Stomach smooth muscle (tissue), 2 donors: ENCODE measurements around the gene MRC2.

Experiments
- H3K27ac ChIP-seq: one replicate; pipeline ENCODE4 v1.7.0; 2013; ENCODE audit warnings: mild to moderate bottlenecking, low read length, inconsistent platforms
- H3K27me3 ChIP-seq, 2 donors: one replicate each; pipeline ENCODE4 v1.7.0; 2013; ENCODE audit warnings: low read length in 2 of 2; ENCODE audit not compliant: insufficient read depth in 2 of 2, control insufficient read depth in 1 of 2
- H3K36me3 ChIP-seq, 2 donors: one replicate each; pipeline ENCODE4 v1.7.0; 2013; ENCODE audit warnings: low read length in 2 of 2; ENCODE audit not compliant: control insufficient read depth in 2 of 2, insufficient read depth in 2 of 2
- H3K4me1 ChIP-seq: one replicate; pipeline ENCODE4 v1.7.0; 2013; ENCODE audit warnings: low read length; ENCODE audit not compliant: control insufficient read depth, insufficient read depth
- H3K4me3 ChIP-seq, 2 donors: one replicate each; pipeline ENCODE4 v1.7.0; 2013; ENCODE audit warnings: low read length in 2 of 2
- H3K9ac ChIP-seq, 2 donors: one replicate each; pipeline ENCODE4 v1.7.0; 2013; ENCODE audit warnings: low read length in 2 of 2, mild to moderate bottlenecking in 1 of 2
- H3K9me3 ChIP-seq, 2 donors: one replicate each; pipeline ENCODE4 v1.7.0; 2013; ENCODE audit warnings: low read length in 2 of 2; ENCODE audit not compliant: control insufficient read depth in 2 of 2
- donor health status: healthy.
- donor health status: Pancreatic carcinoma.

The MRC2 gene

GRCh38 chr17:62716834-62717588, 89.5 kb downstream of the MRC2 start:
- Histone ChIP-seq H3K27ac (no peak overlapping the region), H3K36me3 (no peaks in the 10 kb centered on the region), H3K9ac (no peak overlapping the region), H3K4me1 (no peaks in the 10 kb centered on the region), H3K9me3 (no peaks in the 10 kb centered on the region), H3K27me3 (peaks cover 0 to 3% of the 10 kb centered on the region in 2 donors), H3K4me3 (no peak overlapping the region)

GRCh38 chr17:62717589-62717855, 90.1 kb downstream of the MRC2 start:
- Histone ChIP-seq H3K27ac (no peak overlapping the region), H3K27me3 (peaks cover 0 to 3% of the 10 kb centered on the region in 2 donors), H3K36me3 (no peaks in the 10 kb centered on the region), H3K9me3 (no peaks in the 10 kb centered on the region), H3K4me1 (no peaks in the 10 kb centered on the region), H3K4me3 (no peak overlapping the region), H3K9ac (no peak overlapping the region)

GRCh38 chr17:62717889-62718288, 90.4 kb downstream of the MRC2 start:
- no peaks in the 10 kb centered on the region for H3K4me1 ChIP-seq
- no peaks in the 10 kb centered on the region for H3K36me3 ChIP-seq
- peaks cover 0 to 3% of the 10 kb centered on the region in 2 donors for H3K27me3 ChIP-seq
- H3K4me3 ChIP-seq, result no peak overlapping the region
- H3K27ac ChIP-seq, result no peak overlapping the region
- H3K9ac ChIP-seq, result no peak overlapping the region
- no peaks in the 10 kb centered on the region for H3K9me3 ChIP-seq

DNA sequence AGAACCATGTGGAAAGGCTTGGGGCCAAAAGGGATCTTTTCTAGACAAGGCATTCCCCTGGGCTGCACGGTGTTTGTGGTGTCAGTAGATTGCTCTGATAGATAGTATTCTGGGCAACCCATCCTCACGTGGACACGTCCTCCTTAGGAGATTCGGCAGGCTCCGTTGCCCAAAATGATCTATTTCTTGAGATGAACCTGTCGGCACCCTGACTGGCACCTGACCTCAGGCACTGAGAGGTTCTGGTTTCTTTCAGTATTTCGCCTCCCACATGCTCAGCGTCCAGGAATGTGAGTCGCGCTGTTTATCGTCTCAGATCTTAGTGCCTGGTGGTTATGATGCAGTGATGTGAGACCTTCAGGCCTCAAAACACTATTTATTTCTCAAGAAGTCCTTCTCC, 91.0 kb downstream of the MRC2 start:
- Histone ChIP-seq H3K36me3 (no peaks in the 10 kb centered on the region), H3K9me3 (no peaks in the 10 kb centered on the region), H3K4me1 (no peaks in the 10 kb centered on the region), H3K27ac (no peak overlapping the region), H3K4me3 (no peak overlapping the region), H3K9ac (no peak overlapping the region), H3K27me3 (peaks cover 0 to 3% of the 10 kb centered on the region in 2 donors)

GRCh38 chr17:62719586-62719985, 92.1 kb downstream of the MRC2 start:
- no peak overlapping the region for H3K27ac ChIP-seq
- H3K4me1 ChIP-seq, result no peaks in the 10 kb centered on the region
- H3K9ac ChIP-seq, result no peak overlapping the region
- no peaks in the 10 kb centered on the region for H3K36me3 ChIP-seq
- H3K4me3 ChIP-seq, result no peak overlapping the region
- no peaks in the 10 kb centered on the region for H3K9me3 ChIP-seq
- H3K27me3 ChIP-seq, result peaks cover 0 to 3% of the 10 kb centered on the region in 2 donors

DNA sequence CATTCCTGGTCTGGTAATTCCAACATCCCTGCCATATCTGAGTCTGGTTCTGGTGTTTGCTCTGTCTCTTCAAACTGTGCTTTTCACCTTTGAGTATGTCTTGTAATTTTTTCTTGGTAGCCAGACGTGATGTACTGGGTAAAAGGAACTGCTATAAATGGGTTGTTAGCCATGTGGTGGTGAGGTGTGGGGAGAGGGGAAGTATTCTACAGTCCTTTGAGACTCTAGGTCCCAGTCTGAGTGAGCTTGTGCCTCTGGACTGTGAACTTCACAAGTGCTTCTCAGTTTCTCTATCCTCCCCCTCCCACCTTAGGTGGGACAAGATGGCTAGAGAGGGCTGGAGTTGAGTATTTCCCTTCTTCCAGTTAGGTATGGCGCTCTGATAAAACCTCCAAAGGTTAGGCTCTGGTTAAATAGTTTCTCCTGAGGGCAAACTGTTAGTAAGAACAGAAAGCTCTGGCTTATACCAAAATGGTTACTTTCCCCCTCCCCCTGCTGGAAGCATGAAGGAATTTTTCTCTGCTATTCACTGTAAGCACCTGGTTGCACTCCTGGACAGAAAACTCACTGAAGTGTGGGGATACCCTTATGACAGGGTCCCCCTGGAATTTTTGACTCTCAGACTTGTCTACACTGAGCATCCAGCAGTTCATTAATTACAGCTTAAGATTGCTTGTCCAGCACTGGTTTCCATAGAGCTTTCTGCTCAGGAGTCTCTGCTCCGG, 92.8 kb downstream of the MRC2 start:
- no peak overlapping the region for H3K4me3 ChIP-seq
- H3K9me3 ChIP-seq, result no peaks in the 10 kb centered on the region
- H3K9ac ChIP-seq, result no peak overlapping the region
- no peaks in the 10 kb centered on the region for H3K4me1 ChIP-seq
- no peaks in the 10 kb centered on the region for H3K36me3 ChIP-seq
- no peak overlapping the region for H3K27ac ChIP-seq
- H3K27me3 ChIP-seq, result peaks cover 0 to 3% of the 10 kb centered on the region in 2 donors

GRCh38 chr17:62722625-62723024, 95.2 kb downstream of the MRC2 start:
- H3K4me1 ChIP-seq, result no peaks in the 10 kb centered on the region
- H3K27me3 ChIP-seq, result peaks cover 0 to 3% of the 10 kb centered on the region in 2 donors
- H3K9me3 ChIP-seq, result no peaks in the 10 kb centered on the region
- no peak overlapping the region for H3K9ac ChIP-seq
- H3K36me3 ChIP-seq, result no peaks in the 10 kb centered on the region
- H3K27ac ChIP-seq, result no peak overlapping the region
- H3K4me3 ChIP-seq, result no peak overlapping the region

DNA sequence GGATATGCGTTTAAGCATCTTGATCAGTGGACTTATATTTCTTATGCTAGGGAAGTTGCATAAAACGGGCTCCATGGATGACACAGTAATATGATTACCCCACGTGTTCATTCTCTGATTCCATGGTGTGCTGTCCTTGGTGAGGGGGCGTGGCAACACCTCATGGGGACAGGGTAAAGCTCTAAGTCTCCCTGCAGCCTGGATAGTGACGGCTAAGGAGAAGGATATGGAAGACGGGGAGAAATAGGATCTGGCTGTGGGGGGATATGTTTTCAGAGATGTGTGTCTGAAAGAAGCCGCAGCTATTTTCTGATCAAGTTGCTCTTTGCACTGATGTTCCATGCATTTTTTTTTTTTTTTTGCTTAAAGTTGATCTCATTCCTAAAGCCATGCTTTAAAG, 96.4 kb downstream of the MRC2 start:
- no peak overlapping the region for H3K9ac ChIP-seq
- H3K27me3 ChIP-seq, result no peaks in the 10 kb centered on the region
- H3K36me3 ChIP-seq, result no peaks in the 10 kb centered on the region
- H3K4me1 ChIP-seq, result no peaks in the 10 kb centered on the region
- H3K9me3 ChIP-seq, result no peaks in the 10 kb centered on the region
- no peak overlapping the region for H3K27ac ChIP-seq
- no peak overlapping the region for H3K4me3 ChIP-seq

- no peak overlapping the region for H3K27ac ChIP-seq
- no peaks in the 10 kb centered on the region for H3K9me3 ChIP-seq
- no peaks in the 10 kb centered on the region for H3K27me3 ChIP-seq
- no peak overlapping the region for H3K9ac ChIP-seq
- no peaks in the 10 kb centered on the region for H3K4me1 ChIP-seq
- no peak overlapping the region for H3K4me3 ChIP-seq
- H3K36me3 ChIP-seq, result no peaks in the 10 kb centered on the region
Measured at GRCh38 chr17:62724398-62725146, 97.1 kb downstream of the MRC2 start.

DNA sequence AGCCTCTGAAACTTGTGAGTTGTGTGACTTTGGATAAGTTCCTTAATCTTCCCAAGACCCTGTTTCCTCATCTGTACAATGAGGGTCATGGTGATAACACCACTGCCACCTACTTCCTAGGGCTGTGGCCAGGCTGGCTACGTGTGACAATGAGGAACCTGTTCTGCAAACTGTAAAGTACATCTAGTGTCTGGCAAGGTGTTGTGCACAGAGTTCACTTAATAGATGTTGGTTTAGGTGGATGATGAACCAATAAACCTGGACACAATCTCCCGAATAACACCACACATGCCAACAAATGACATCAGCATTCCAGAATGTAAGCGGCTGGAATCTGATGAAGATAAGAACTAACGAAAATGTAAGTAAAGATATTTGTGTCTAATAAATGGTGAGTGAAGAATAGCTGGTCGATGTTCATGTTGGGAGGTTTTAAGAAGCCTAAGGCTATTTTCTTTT, 98.3 kb downstream of the MRC2 start:
- H3K27ac ChIP-seq, result no peak overlapping the region
- H3K36me3 ChIP-seq, result no peaks in the 10 kb centered on the region
- H3K27me3 ChIP-seq, result no peaks in the 10 kb centered on the region
- H3K9me3 ChIP-seq, result no peaks in the 10 kb centered on the region
- H3K4me3 ChIP-seq, result no peak overlapping the region
- no peaks in the 10 kb centered on the region for H3K4me1 ChIP-seq
- H3K9ac ChIP-seq, result no peak overlapping the region
